Endothelial cell of umbilical vein (primary cell): Measurements from ENCODE around the gene PPM1D. TPM values are rescaled to one million over a fixed set of nuclear protein-coding genes. Genes with fewer than 3 reads are reported as not detected.

Experiments used
- BruUV-seq: library from RNA; stranded (reverse); fragments of 400-500 nt; replicated peaks from 2 replicates; lab custom pipeline; 2021; lab: Mats Ljungman, UMichigan
- CTCF ChIA-PET: fragments of 300-600, 350-600 bp; sonication (Branson Sonifier 250); formaldehyde crosslinking; loops from one replicate; lab custom pipeline; 2021; ENCODE audit warnings: antibody characterized with exemption, inconsistent platforms; lab: Charles Lee
- POLR2A ChIA-PET: fragments of 300-600, 350-600 bp; sonication (Branson Sonifier 250); formaldehyde crosslinking; loops from one replicate; lab custom pipeline; 2021; ENCODE audit warnings: antibody characterized with exemption, inconsistent platforms; lab: Charles Lee
- DNase-seq: peaks from one replicate; pipeline ENCODE4 v3.0.0-alpha.2; 2011; ENCODE audit warnings: low read depth, low spot score
- FAIRE-seq: peaks from 2 replicates; lab custom pipeline; 2011; peaks lifted over from hg19 to GRCh38; lab: Jason Lieb, UNC
- H2AFZ ChIP-seq: 2 replicates; pipeline ENCODE4 v1.6.0; 2012; ENCODE audit warnings: low read depth, low read length, control low read depth, inconsistent platforms
- H3K27ac ChIP-seq: 2 replicates; pipeline ENCODE4 v1.5.1; 2011; ENCODE audit warnings: low read depth, mild to moderate bottlenecking, control low read depth, low read length, moderate library complexity; ENCODE audit not compliant: insufficient read depth
- H3K27me3 ChIP-seq, 2 experiments: 2 replicates each; pipeline versions ENCODE4 v1.6.0 to v1.6.1; 2011; ENCODE audit warnings: low read length in 2 of 2, mixed read lengths in 1 of 2; ENCODE audit not compliant: control insufficient read depth in 2 of 2, insufficient read depth in 2 of 2
- H3K36me3 ChIP-seq, 2 experiments: 2 replicates in 1 of 2; 3 replicates in 1 of 2; pipeline ENCODE4 v1.5.1; 2011; ENCODE audit warnings: low read length in 2 of 2, mild to moderate bottlenecking in 1 of 2, moderate library complexity in 1 of 2; ENCODE audit not compliant: control insufficient read depth in 2 of 2, insufficient read depth in 2 of 2; ENCODE audit errors: extremely low read depth in 1 of 2
- H3K4me1 ChIP-seq: 3 replicates; pipeline ENCODE4 v1.5.1; 2011; ENCODE audit warnings: mild to moderate bottlenecking, low read length; ENCODE audit not compliant: control insufficient read depth, insufficient read depth; ENCODE audit errors: extremely low read depth
- H3K4me2 ChIP-seq: 2 replicates; pipeline ENCODE4 v1.6.1; 2011; ENCODE audit warnings: low read length, control low read depth, mixed read lengths; ENCODE audit not compliant: insufficient read depth
- H3K4me3 ChIP-seq, 3 experiments: fragments of 200-600 bp in 1 of 3; sonication (generic), shearing (Covaris generic) in 1 of 3; replicated peaks in 1 of 3; 2 replicates each; pipeline ENCODE4 v1.5.1; 2011 to 2016; ENCODE audit warnings: control low read depth in 3 of 3, low read length in 3 of 3, mild to moderate bottlenecking in 2 of 3, inconsistent platforms in 1 of 3, low read depth in 1 of 3, moderate library complexity in 1 of 3; ENCODE audit not compliant: insufficient read depth in 1 of 3
- H3K79me2 ChIP-seq: 2 replicates; pipeline ENCODE4 v1.6.0; 2012; ENCODE audit warnings: low read length, inconsistent platforms; ENCODE audit not compliant: control insufficient read depth, insufficient read depth
- H3K9ac ChIP-seq: replicated peaks from 2 replicates; pipeline ENCODE3; 2011; ENCODE audit warnings: low read length, control low read depth; ENCODE audit not compliant: insufficient read depth; ENCODE audit errors: extremely low read depth
- H3K9me1 ChIP-seq: replicated peaks from 3 replicates; pipeline ENCODE4 v1.6.0; 2011; ENCODE audit warnings: mild to moderate bottlenecking, low read length; ENCODE audit not compliant: control insufficient read depth, insufficient read depth; ENCODE audit errors: extremely low read depth
- H3K9me3 ChIP-seq: replicated peaks from 2 replicates; pipeline ENCODE4 v1.5.1; 2012; ENCODE audit warnings: low read length, inconsistent platforms; ENCODE audit not compliant: control insufficient read depth, insufficient read depth
- H4K20me1 ChIP-seq: replicated peaks from 2 replicates; pipeline ENCODE3; 2011; ENCODE audit warnings: mild to moderate bottlenecking, low read length; ENCODE audit not compliant: control insufficient read depth, insufficient read depth; ENCODE audit errors: extremely low read depth
- CTCF ChIP-seq, 2 donors: IDR thresholded peaks; 1 replicate in 1 of 2; 2 replicates in 1 of 2; pipeline ENCODE4 v1.5.1; 2011; ENCODE audit warnings: low read length in 2 of 2, mild to moderate bottlenecking in 2 of 2, moderate library complexity in 2 of 2, control low read depth in 1 of 2, inconsistent platforms in 1 of 2, low read depth in 1 of 2; ENCODE audit not compliant: insufficient read depth in 1 of 2; ENCODE audit errors: extremely low read depth in 1 of 2
- EZH2 ChIP-seq: IDR thresholded peaks from 2 replicates; pipeline ENCODE4 v1.6.1; 2012; ENCODE audit warnings: borderline replicate concordance, low read depth, mild to moderate bottlenecking, moderate library complexity, low read length, inconsistent platforms; ENCODE audit not compliant: severe bottlenecking
- FOS ChIP-seq: IDR thresholded peaks from 2 replicates; pipeline ENCODE4 v1.6.1; 2011; ENCODE audit warnings: mild to moderate bottlenecking, low read length, moderate library complexity, borderline replicate concordance; ENCODE audit not compliant: insufficient read depth
- GATA2 ChIP-seq: IDR thresholded peaks from 2 replicates; pipeline ENCODE4 v1.7.0; 2011; ENCODE audit warnings: low read depth, mild to moderate bottlenecking, moderate library complexity, mixed read lengths, low read length; ENCODE audit not compliant: insufficient read length, insufficient read depth
- JUN ChIP-seq: IDR thresholded peaks from 2 replicates; pipeline ENCODE4 v1.6.1; 2011; ENCODE audit warnings: borderline replicate concordance, low read depth; ENCODE audit not compliant: insufficient read length, insufficient read depth
- MAX ChIP-seq: IDR thresholded peaks from 2 replicates; pipeline ENCODE4 v1.6.1; 2011; ENCODE audit not compliant: insufficient read depth, insufficient read length
- MYC ChIP-seq: IDR thresholded peaks from one replicate; pipeline ENCODE4 v1.6.1; 2011; ENCODE audit warnings: mild to moderate bottlenecking, low read depth, low read length
- POLR2A ChIP-seq: IDR thresholded peaks from 2 replicates; pipeline ENCODE4 v1.6.1; 2012; ENCODE audit warnings: low read depth, mild to moderate bottlenecking, control low read depth, low read length
- POLR2AphosphoS5 ChIP-seq: IDR thresholded peaks from 2 replicates; pipeline ENCODE4 v1.6.1; 2012; ENCODE audit warnings: low read depth, mild to moderate bottlenecking, control low read depth, low read length, moderate library complexity; ENCODE audit not compliant: insufficient read depth
- dilution Hi-C: fragments of 300-500 bp; cut with MboI; formaldehyde crosslinking; loops from one replicate; pipeline ENCODE4 v1.15.0; 2019; ENCODE audit warnings: low sequenced_read_pairs; ENCODE audit not compliant: extremely low pct_ligation_motif_present
- intact Hi-C: fragments of 100-400 bp; cut with micrococcal nuclease; formaldehyde crosslinking; loops from one replicate; pipeline ENCODE4 v1.10.0; 2022
- polyA plus RNA-seq, 4 experiments: library from polyadenylated mRNA; depleted of rRNA in 3 of 4; stranded (reverse) in 3 of 4; unstranded in 1 of 4; fragments of >200 nt; gene quantifications; 2 replicates each; pipeline versions ENCODE4 v1.2.1 to v1.2.3, GENCODE V29; 2011 to 2012; ENCODE audit warnings: missing spikeins in 1 of 4
- total RNA-seq: library from RNA; stranded (reverse); gene quantifications from 2 replicates; pipeline ENCODE4 v1.2.3, GENCODE V29; 2021

Gene PPM1D
- total and polyA plus RNA-seq, 2 donors (not counting 3 experiments of a cell fraction or from before 2014, with no cell fraction given) = 7.9 to 19.0 TPM

- H3K9me3 ChIP-seq = no peaks in the 10 kb centered on the region
- H3K9me1 ChIP-seq = no peaks in the 10 kb centered on the region
- BruUV-seq = no TSS peak
- no peak overlapping the region for H3K4me2 ChIP-seq
- H3K27me3 ChIP-seq = no peaks in the 10 kb centered on the region
- peaks cover 93% of the 10 kb centered on the region for H3K79me2 ChIP-seq
- no peak overlapping the region for H2AFZ ChIP-seq
- peaks cover 13% of the 10 kb centered on the region for H3K4me1 ChIP-seq
- peaks cover 13% of the 10 kb centered on the region for H4K20me1 ChIP-seq
- ChIA-PET POLR2A (interaction anchor here (0.6 to 1.2 kb wide), 2 partner anchors 11 to 31 kb away, joined by 5 to 7 read pairs; no protein-coding TSS in a partner anchor), CTCF (interaction anchor here (0.8 to 7.4 kb wide), 6 partner anchors 8 to 36 kb away, joined by 3 to 162 read pairs (median 5); no protein-coding TSS in a partner anchor)
- dilution Hi-C loops (no loop called here), intact Hi-C loops (no loop called here)
- TF ChIP-seq CTCF (IDR thresholded peaks at IDR 0.05; ENCODE audit: extremely low read depth in 1 of 2, insufficient read depth in 1 of 2, low read depth in 1 of 2, low read length in 2 of 2) = no peak
- TF ChIP-seq FOS = no peak
- TF ChIP-seq POLR2AphosphoS5 = no peak
- TF ChIP-seq EZH2 = no peak
- TF ChIP-seq JUN = no peak
- TF ChIP-seq MAX = no peak
- no peak for TF ChIP-seq GATA2
- no peak for TF ChIP-seq POLR2A
- no peak for TF ChIP-seq MYC
- no peak overlapping the region for H3K27ac ChIP-seq
- no peak for FAIRE-seq
- no peak overlapping the region for H3K4me3 ChIP-seq
- H3K36me3 ChIP-seq = no peaks in the 10 kb centered on the region
- peak; percentile 56 for DNase-seq
- H3K9ac ChIP-seq = no peak overlapping the region
Observed at GRCh38 chr17:60604686-60605334, 4.8 kb downstream of the PPM1D start.
